Esophagus (tissue), 2 donors: Measurements from ENCODE around the gene THAP7. TPM values are rescaled to one million over a fixed set of nuclear protein-coding genes. Genes with fewer than 3 reads are reported as not detected.

Experiments
- H3K27ac ChIP-seq, 2 donors: one replicate each; pipeline ENCODE4 v1.5.1; 2013; ENCODE audit warnings: low read depth in 2 of 2, mild to moderate bottlenecking in 2 of 2, inconsistent platforms in 1 of 2, low read length in 1 of 2, moderate library complexity in 1 of 2
- H3K27me3 ChIP-seq, 2 donors: one replicate each; pipeline ENCODE4 v1.6.1; 2013; ENCODE audit warnings: low read length in 2 of 2, control low read depth in 1 of 2, mild to moderate bottlenecking in 1 of 2; ENCODE audit not compliant: insufficient read depth in 2 of 2, control insufficient read depth in 1 of 2
- H3K36me3 ChIP-seq, 2 donors: one replicate each; pipeline ENCODE4 v1.6.1; 2013; ENCODE audit warnings: low read length in 1 of 2; ENCODE audit not compliant: control insufficient read depth in 2 of 2, insufficient read depth in 2 of 2
- H3K4me1 ChIP-seq, 2 donors: one replicate each; pipeline ENCODE4 v1.6.1; 2013; ENCODE audit warnings: low read length in 1 of 2; ENCODE audit not compliant: control insufficient read depth in 2 of 2, insufficient read depth in 2 of 2
- H3K4me3 ChIP-seq, 2 donors: one replicate each; pipeline ENCODE4 v1.5.1; 2013; ENCODE audit warnings: low read length in 2 of 2, mild to moderate bottlenecking in 2 of 2, low read depth in 1 of 2, moderate library complexity in 1 of 2
- H3K9me3 ChIP-seq, 2 donors: one replicate each; pipeline ENCODE4 v1.6.1; 2013; ENCODE audit warnings: mild to moderate bottlenecking in 2 of 2, low read depth in 1 of 2, low read length in 1 of 2, moderate library complexity in 1 of 2; ENCODE audit not compliant: control insufficient read depth in 2 of 2, insufficient read depth in 1 of 2
- WGBS, 2 donors: extraction: QIAGEN DNeasy Blood & Tissue Kit; methylation state at CpG; one replicate each; pipeline ENCODE4 v1.1.7; 2013; 5-methylcytosine and 5-hydroxymethylcytosine counted together
- polyA plus RNA-seq, 2 donors: library from polyadenylated mRNA; stranded (reverse); fragments of 200-250 nt; gene quantifications; one replicate each; pipeline ENCODE4 v1.2.3, GENCODE V29; 2013
- donor health status: healthy with polysubstance abuse.
- donor health status: Bipolar disorder and iron deficiency.

THAP7 gene
- polyA plus RNA-seq, 2 donors: 21.0 to 28.2 TPM

DNA sequence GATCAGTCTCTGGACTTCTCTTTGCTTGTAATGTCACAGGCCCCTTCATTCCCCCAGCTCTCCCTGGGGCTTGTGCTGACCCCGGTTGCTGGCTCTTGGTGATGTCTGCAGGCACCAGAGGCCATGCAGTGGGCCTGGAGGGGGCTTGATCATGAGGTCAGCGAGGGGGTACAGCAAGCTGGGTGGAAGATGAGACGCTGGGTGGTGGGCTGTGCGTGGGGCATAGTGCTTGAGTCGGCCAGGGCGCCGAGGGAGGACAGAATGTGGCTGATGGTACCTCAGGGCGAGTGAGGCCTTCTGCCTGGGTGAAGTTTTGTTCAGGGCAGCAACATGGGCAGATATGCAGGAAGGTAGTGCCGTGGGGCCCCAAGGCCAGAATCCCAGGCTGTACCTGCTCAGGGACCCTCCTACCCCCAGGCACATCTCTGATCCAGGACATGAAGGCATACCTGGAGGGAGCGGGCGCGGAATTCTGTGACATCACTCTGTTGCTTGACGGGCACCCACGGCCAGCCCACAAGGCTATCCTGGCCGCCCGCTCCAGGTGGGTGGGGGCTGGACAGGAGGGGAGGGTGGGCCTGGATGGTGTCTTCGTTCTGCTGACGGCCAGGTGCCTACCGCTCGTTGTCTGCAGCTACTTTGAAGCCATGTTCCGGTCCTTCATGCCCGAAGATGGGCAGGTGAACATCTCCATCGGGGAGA lies 6.4 kb downstream of the THAP7 start:
- H3K27ac ChIP-seq: no peak overlapping the region
- H3K27me3 ChIP-seq: no peaks in the 10 kb centered on the region
- H3K4me3 ChIP-seq: no peak overlapping the region
- peaks cover 6 to 55% of the 10 kb centered on the region in 2 donors for H3K36me3 ChIP-seq
- peaks cover 1 to 8% of the 10 kb centered on the region in 2 donors for H3K4me1 ChIP-seq
- H3K9me3 ChIP-seq: no peaks in the 10 kb centered on the region
- WGBS, 2 donors: 87 to 89% methylated on average over 21 to 23 of the region's 23 CpGs

DNA sequence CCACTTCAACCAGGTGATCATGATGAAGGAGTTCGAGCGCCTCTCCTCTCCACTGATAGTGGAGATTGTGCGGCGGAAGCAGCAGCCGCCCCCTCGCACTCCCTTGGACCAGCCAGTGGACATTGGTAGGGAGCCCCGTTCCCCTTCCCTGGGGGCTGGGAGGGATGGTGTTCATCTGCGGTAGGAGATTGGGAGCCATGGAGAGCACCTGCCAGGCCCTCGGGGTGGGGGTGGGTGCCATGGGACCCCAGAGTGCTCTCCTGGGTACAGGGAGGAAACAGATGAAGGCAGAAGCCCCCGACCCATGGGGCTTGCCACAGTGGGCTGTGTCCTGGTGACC lies 7.0 kb downstream of the THAP7 start:
- WGBS, 2 donors: 89 to 90% methylated on average over 10 of the region's 10 CpGs
- Histone ChIP-seq H3K36me3 (peaks cover 6 to 58% of the 10 kb centered on the region in 2 donors), H3K4me3 (no peak overlapping the region), H3K27ac (no peak overlapping the region), H3K27me3 (no peaks in the 10 kb centered on the region), H3K4me1 (peaks cover 0 to 4% of the 10 kb centered on the region in 2 donors), H3K9me3 (no peaks in the 10 kb centered on the region)

- Histone ChIP-seq H3K4me3 (no peak overlapping the region), H3K27me3 (no peaks in the 10 kb centered on the region), H3K36me3 (peaks cover 6 to 56% of the 10 kb centered on the region in 2 donors), H3K27ac (no peak overlapping the region), H3K9me3 (no peaks in the 10 kb centered on the region), H3K4me1 (peaks cover 0 to 2% of the 10 kb centered on the region in 2 donors)
- WGBS, 2 donors: 89 to 91% methylated on average over 29 to 30 of the region's 30 CpGs
Observed at GRCh38 chr22:20994128-20994901, 7.6 kb downstream of the THAP7 start.

DNA sequence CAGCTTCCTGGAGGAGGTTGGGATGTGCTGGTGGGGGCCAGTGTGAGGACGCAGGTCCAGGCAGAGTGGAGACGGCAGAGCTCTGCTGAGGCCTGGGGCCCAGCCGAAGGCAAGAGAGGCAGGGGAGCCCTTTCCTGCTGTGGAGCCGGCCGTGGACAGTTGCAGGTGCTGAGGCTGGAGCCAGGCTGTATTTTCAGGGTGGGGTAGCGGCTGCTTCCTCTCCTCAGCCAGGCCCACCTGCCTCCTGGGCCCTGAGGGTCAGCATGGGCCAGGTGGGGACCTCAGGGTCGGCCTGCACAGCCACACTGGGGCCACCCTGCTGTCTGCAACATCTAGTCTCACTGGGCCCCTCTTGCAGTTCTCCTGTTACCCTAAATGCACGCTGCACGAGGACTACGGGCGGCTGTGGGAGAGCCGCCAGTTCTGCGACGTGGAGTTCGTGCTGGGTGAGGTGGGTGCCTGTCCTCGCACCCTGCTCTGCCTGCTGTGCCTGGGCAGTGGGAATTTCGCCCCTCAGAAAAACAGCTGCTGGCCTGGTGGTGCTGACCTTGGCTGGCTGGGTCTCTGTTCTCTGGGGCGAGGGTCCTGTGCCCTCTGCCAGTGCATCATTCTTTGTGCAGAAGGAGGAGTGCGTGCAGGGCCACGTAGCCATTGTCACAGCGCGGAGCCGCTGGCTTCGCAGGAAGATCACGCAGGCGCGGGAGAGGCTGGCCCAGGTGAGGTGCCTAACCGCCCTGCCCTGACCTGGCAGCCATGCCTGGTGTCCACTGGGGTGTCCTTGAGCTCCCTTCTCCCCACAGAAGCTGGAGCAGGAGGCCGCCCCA lies 8.4 kb downstream of the THAP7 start:
- 94 to 95% methylated on average over 29 of the region's 29 CpGs for WGBS, 2 donors
- Histone ChIP-seq H3K27ac (no peak overlapping the region), H3K4me1 (no peaks in the 10 kb centered on the region), H3K27me3 (no peaks in the 10 kb centered on the region), H3K4me3 (no peak overlapping the region), H3K9me3 (no peaks in the 10 kb centered on the region), H3K36me3 (peaks cover 6 to 53% of the 10 kb centered on the region in 2 donors)

DNA sequence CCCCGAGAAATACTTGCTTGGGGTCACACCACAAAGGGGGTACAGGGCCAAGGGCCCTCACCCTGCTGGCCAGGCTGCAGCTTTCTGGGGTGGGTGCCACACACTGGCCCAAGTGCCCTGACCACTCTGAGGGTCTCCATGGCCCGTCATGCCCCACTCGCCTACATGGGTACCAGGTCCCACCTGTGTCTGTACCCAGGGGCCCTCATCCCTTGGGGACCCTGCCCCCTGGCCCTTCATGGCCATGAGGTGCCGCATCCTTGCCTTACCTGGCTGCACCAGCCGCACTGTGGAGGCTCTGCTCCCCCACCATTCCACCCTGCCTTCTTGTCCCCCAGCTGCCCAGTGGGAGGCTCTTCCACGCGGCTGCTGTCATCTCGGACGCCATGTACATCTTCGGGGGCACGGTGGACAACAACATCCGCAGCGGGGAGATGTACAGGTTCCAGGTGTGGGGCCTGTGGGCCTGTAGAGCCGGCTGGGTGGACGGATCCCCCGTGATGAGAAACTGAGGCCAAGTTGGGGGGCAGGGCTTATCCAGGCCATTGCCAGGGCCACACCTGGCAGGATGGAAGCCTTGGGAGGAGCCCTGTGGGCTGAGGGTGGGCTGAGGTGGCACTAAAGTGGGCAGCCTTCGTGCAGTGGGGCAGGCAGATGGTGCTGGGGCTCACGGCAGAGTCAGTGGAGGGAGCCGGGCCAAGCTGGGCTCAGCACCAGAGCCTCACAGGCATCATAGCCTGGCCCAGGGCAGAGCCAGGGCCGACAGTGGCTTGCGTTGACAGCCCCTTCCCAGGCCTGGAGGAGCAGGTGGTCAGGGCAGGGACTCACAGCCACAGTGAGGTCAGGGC lies 9.2 kb downstream of the THAP7 start:
- WGBS, 2 donors: 87 to 89% methylated on average over 21 of the region's 21 CpGs
- Histone ChIP-seq H3K36me3 (peaks cover 6 to 51% of the 10 kb centered on the region in 2 donors), H3K27ac (no peak overlapping the region), H3K27me3 (no peaks in the 10 kb centered on the region), H3K4me1 (no peaks in the 10 kb centered on the region), H3K4me3 (no peak overlapping the region), H3K9me3 (no peaks in the 10 kb centered on the region)

- H3K27ac ChIP-seq: no peak overlapping the region
- 88 to 95% methylated on average over 7 of the region's 7 CpGs for WGBS, 2 donors
- H3K36me3 ChIP-seq: peaks cover 6 to 50% of the 10 kb centered on the region in 2 donors
- no peak overlapping the region for H3K4me3 ChIP-seq
- no peaks in the 10 kb centered on the region for H3K4me1 ChIP-seq
- no peaks in the 10 kb centered on the region for H3K27me3 ChIP-seq
- no peaks in the 10 kb centered on the region for H3K9me3 ChIP-seq
Observed at GRCh38 chr22:20992056-20992442, 9.9 kb downstream of the THAP7 start.

GRCh38 chr22:20991252-20992055 lies 10.5 kb downstream of the THAP7 start:
- H3K27me3 ChIP-seq: no peaks in the 10 kb centered on the region
- no peak overlapping the region for H3K27ac ChIP-seq
- peaks cover 6 to 44% of the 10 kb centered on the region in 2 donors for H3K36me3 ChIP-seq
- no peak overlapping the region for H3K4me3 ChIP-seq
- H3K4me1 ChIP-seq: no peaks in the 10 kb centered on the region
- 91 to 95% methylated on average over 24 of the region's 24 CpGs for WGBS, 2 donors
- no peaks in the 10 kb centered on the region for H3K9me3 ChIP-seq

DNA sequence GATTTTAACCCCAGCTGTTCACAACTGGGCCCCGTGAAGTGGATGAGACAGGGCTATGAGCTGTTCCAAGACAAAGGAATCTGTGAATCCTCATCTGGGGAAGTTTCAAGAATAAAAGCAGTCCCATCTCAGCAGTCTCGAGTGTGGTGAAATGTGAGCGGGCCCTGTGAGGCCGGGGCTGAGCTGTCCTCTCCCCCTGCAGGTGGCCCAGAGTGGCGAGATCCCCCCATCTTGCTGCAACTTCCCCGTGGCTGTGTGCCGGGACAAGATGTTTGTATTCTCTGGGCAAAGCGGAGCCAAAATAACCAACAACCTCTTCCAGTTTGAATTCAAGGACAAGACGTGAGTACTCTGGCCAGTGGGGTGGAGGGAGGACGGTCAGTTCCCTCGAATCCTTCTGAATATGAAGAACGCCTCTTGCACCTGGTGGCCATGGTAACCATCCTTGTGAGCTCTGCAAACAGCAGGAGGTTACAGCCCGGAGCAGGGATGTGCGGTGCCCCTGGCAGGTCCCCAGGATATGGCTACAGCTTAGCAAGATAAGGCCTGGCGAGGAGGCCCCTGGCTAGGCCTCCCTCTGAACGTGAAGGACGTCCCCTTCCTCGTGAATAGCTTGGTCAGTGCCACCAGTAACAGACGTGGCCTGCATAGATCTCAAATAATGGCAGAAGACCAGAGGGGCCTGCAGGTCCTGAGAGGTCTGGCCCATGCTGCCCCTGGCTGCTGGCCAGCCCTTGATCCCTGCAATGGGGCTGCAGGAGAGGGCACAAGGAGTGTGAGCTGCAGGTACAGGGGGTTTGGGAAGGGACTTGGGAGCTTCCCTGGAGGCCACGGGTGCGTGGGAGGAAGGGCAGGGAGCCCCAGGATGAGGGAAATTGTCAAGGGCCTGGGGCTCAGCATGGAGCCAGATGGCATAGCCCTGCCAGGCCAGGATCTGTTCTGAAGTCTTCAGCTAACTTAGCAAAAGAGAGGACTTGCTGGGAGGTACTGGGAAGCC lies 11.4 kb downstream of the THAP7 start:
- no peaks in the 10 kb centered on the region for H3K9me3 ChIP-seq
- no peak overlapping the region for H3K4me3 ChIP-seq
- H3K27me3 ChIP-seq: no peaks in the 10 kb centered on the region
- no peaks in the 10 kb centered on the region for H3K4me1 ChIP-seq
- WGBS, 2 donors: 81 to 85% methylated on average over 21 of the region's 21 CpGs
- no peak overlapping the region for H3K27ac ChIP-seq
- H3K36me3 ChIP-seq: peaks cover 10 to 50% of the 10 kb centered on the region in 2 donors
